HEK293 (cell line): Measurements from ENCODE around the gene MTOR.

Experiments used
- CTCF ChIA-PET: fragments of 350-600 bp; formaldehyde crosslinking; extraction: SDS; loops from one replicate; lab custom pipeline; 2021; ENCODE audit warnings: antibody characterized with exemption; lab: Yijun Ruan, JAX
- POLR2A ChIA-PET: fragments of 300-600 bp; formaldehyde crosslinking; extraction: SDS; loops from one replicate; lab custom pipeline; 2020; ENCODE audit warnings: antibody characterized with exemption, inconsistent platforms; lab: Yijun Ruan, JAX
- H3K27ac ChIP-seq: fragments of 200-500 bp; sonication (Bioruptor generic); 2 replicates; pipeline ENCODE4 v1.5.1; 2014; ENCODE audit warnings: low read depth, low read length, control low read depth, inconsistent platforms; ENCODE audit errors: extremely low read depth
- H3K36me3 ChIP-seq, 2 experiments: fragments of 200-500 bp in 1 of 2; sonication (Bioruptor generic) in 1 of 2; 1 replicate in 1 of 2; 2 replicates in 1 of 2; pipeline ENCODE4 v1.5.1; 2014 to 2017; ENCODE audit warnings: inconsistent platforms in 2 of 2, low read length in 2 of 2; ENCODE audit not compliant: control insufficient read depth in 2 of 2, insufficient read depth in 1 of 2
- H3K4me1 ChIP-seq: fragments of 200-500 bp; sonication (Bioruptor generic); 2 replicates; pipeline ENCODE4 v1.5.1; 2014; ENCODE audit warnings: mild to moderate bottlenecking, low read length, inconsistent platforms; ENCODE audit not compliant: control insufficient read depth, insufficient read depth
- H3K4me3 ChIP-seq: 2 replicates; pipeline ENCODE4 v1.5.1; 2011; ENCODE audit warnings: low read depth, mild to moderate bottlenecking, control low read depth, low read length, moderate library complexity
- H3K9me3 ChIP-seq: fragments of 200-500 bp; sonication (Bioruptor generic); 2 replicates; pipeline ENCODE4 v1.5.1; 2014; ENCODE audit warnings: low read depth, low read length, inconsistent platforms; ENCODE audit not compliant: control insufficient read depth, insufficient read depth
- PRDM2 ChIP-seq: fragments of 450-650 bp; formaldehyde crosslinking; IDR thresholded peaks from 2 replicates; pipeline ENCODE4 v1.5.1; 2016; ENCODE audit warnings: missing biosample characterization, missing genetic modification characterization, borderline replicate concordance
- REST ChIP-seq: fragments of 450-650 bp; formaldehyde crosslinking; IDR thresholded peaks from 2 replicates; pipeline ENCODE4 v1.5.1; 2016; ENCODE audit warnings: missing biosample characterization, missing genetic modification characterization
- SP3 ChIP-seq: fragments of 450-650 bp; formaldehyde crosslinking; IDR thresholded peaks from 2 replicates; pipeline ENCODE4 v1.5.1; 2016; ENCODE audit warnings: missing biosample characterization, missing genetic modification characterization
- WT1 ChIP-seq: fragments of 450-650 bp; formaldehyde crosslinking; IDR thresholded peaks from 2 replicates; pipeline ENCODE4 v1.5.1; 2016; ENCODE audit warnings: missing biosample characterization, missing genetic modification characterization
- ZBTB17 ChIP-seq: fragments of 450-650 bp; formaldehyde crosslinking; IDR thresholded peaks from 2 replicates; pipeline ENCODE4 v1.5.1; 2016; ENCODE audit warnings: missing biosample characterization, missing genetic modification characterization
- ZBTB48 ChIP-seq: fragments of 450-650 bp; formaldehyde crosslinking; IDR thresholded peaks from 2 replicates; pipeline ENCODE4 v1.5.1; 2016; ENCODE audit warnings: missing biosample characterization, missing genetic modification characterization
- ZNF175 ChIP-seq: fragments of 450-650 bp; formaldehyde crosslinking; IDR thresholded peaks from 2 replicates; pipeline ENCODE4 v1.5.1; 2016; ENCODE audit warnings: missing biosample characterization, missing genetic modification characterization
- ZNF404 ChIP-seq: fragments of 450-650 bp; formaldehyde crosslinking; IDR thresholded peaks from 2 replicates; pipeline ENCODE4 v1.5.1; 2017; ENCODE audit warnings: missing biosample characterization, missing genetic modification characterization
- ZNF544 ChIP-seq: fragments of 450-650 bp; formaldehyde crosslinking; IDR thresholded peaks from 2 replicates; pipeline ENCODE4 v1.5.0; 2017; ENCODE audit warnings: missing biosample characterization, missing genetic modification characterization
- ZNF629 ChIP-seq: fragments of 450-650 bp; formaldehyde crosslinking; IDR thresholded peaks from 2 replicates; pipeline ENCODE4 v1.5.1; 2017; ENCODE audit warnings: missing biosample characterization, missing genetic modification characterization
- ZNF654 ChIP-seq: fragments of 450-650 bp; formaldehyde crosslinking; IDR thresholded peaks from 2 replicates; pipeline ENCODE4 v1.5.1; 2016; ENCODE audit warnings: low read depth, missing biosample characterization, missing genetic modification characterization
- ZNF664 ChIP-seq: fragments of 450-650 bp; formaldehyde crosslinking; IDR thresholded peaks from 2 replicates; pipeline ENCODE4 v1.5.1; 2016; ENCODE audit warnings: missing biosample characterization, missing genetic modification characterization
- ZNF792 ChIP-seq: fragments of 450-650 bp; formaldehyde crosslinking; IDR thresholded peaks from 2 replicates; pipeline ENCODE4 v1.5.1; 2016; ENCODE audit warnings: missing biosample characterization, missing genetic modification characterization
- TF ChIP-seq, protein P1 (sequence below): fragments of 450-650 bp; formaldehyde crosslinking; IDR thresholded peaks from 2 replicates; pipeline ENCODE4 v1.5.1; 2017; ENCODE audit warnings: missing biosample characterization, missing genetic modification characterization
- TF ChIP-seq, protein P2 (sequence below): fragments of 450-650 bp; formaldehyde crosslinking; IDR thresholded peaks from 2 replicates; pipeline ENCODE4 v1.5.1; 2016; ENCODE audit warnings: missing biosample characterization, missing genetic modification characterization

Gene MTOR

GRCh38 chr1:11272832-11273594 is 10.7 kb upstream of the MTOR start, which contains the start of gene UBIAD1 (continued):
- TF ChIP-seq, protein P1, sequence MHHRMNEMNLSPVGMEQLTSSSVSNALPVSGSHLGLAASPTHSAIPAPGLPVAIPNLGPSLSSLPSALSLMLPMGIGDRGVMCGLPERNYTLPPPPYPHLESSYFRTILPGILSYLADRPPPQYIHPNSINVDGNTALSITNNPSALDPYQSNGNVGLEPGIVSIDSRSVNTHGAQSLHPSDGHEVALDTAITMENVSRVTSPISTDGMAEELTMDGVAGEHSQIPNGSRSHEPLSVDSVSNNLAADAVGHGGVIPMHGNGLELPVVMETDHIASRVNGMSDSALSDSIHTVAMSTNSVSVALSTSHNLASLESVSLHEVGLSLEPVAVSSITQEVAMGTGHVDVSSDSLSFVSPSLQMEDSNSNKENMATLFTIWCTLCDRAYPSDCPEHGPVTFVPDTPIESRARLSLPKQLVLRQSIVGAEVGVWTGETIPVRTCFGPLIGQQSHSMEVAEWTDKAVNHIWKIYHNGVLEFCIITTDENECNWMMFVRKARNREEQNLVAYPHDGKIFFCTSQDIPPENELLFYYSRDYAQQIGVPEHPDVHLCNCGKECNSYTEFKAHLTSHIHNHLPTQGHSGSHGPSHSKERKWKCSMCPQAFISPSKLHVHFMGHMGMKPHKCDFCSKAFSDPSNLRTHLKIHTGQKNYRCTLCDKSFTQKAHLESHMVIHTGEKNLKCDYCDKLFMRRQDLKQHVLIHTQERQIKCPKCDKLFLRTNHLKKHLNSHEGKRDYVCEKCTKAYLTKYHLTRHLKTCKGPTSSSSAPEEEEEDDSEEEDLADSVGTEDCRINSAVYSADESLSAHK (tag by site-specific recombination), result peak; percentile 56; the same call in 1 of the 2 replicates
- no peak for TF ChIP-seq ZNF404 (tag by site-specific recombination)
- peak; percentile 71 for TF ChIP-seq ZNF629
- peak; percentile 71; the same call in 1 of the 2 replicates for TF ChIP-seq ZNF792
- no peak for TF ChIP-seq PRDM2
- TF ChIP-seq ZNF175, result no peak
- no peak for TF ChIP-seq ZNF544 (tag by site-specific recombination)
- peak; percentile 65; the same call in 1 of the 2 replicates for TF ChIP-seq WT1 (tag by site-specific recombination)
- TF ChIP-seq REST (tag by site-specific recombination), result no peak
- peak; percentile 97 for TF ChIP-seq SP3 (tag by site-specific recombination)
- TF ChIP-seq ZBTB17 (tag by site-specific recombination), result no peak
- no peak for TF ChIP-seq ZNF654 (tag by site-specific recombination)

- no peaks in the 10 kb centered on the region for H3K9me3 ChIP-seq
- H3K36me3 ChIP-seq, result peaks cover 4 to 20% of the 10 kb centered on the region in 2 experiments; a peak in 2 of 3 replicates
- ChIA-PET POLR2A (interaction anchor here (0.5 to 6.0 kb wide), 7 partner anchors 10 to 372 kb away, joined by 3 to 49 read pairs (median 3); partner anchors contain the start of genes EXOSC10 and MTOR), CTCF (interaction anchor here (0.6 to 2.9 kb wide), 3 partner anchors 9 to 253 kb away, joined by 4 to 13 read pairs (median 4); no protein-coding TSS in a partner anchor)
- TF ChIP-seq, protein P2, sequence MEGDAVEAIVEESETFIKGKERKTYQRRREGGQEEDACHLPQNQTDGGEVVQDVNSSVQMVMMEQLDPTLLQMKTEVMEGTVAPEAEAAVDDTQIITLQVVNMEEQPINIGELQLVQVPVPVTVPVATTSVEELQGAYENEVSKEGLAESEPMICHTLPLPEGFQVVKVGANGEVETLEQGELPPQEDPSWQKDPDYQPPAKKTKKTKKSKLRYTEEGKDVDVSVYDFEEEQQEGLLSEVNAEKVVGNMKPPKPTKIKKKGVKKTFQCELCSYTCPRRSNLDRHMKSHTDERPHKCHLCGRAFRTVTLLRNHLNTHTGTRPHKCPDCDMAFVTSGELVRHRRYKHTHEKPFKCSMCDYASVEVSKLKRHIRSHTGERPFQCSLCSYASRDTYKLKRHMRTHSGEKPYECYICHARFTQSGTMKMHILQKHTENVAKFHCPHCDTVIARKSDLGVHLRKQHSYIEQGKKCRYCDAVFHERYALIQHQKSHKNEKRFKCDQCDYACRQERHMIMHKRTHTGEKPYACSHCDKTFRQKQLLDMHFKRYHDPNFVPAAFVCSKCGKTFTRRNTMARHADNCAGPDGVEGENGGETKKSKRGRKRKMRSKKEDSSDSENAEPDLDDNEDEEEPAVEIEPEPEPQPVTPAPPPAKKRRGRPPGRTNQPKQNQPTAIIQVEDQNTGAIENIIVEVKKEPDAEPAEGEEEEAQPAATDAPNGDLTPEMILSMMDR (tag by site-specific recombination), result peak; percentile 20; the same call in 1 of the 2 replicates
- TF ChIP-seq ZBTB48 (tag by site-specific recombination) (no peak), ZNF664 (tag by site-specific recombination) (0 out of 2 replicates have a peak, but pooled peaks have one; percentile 13), ZNF792 (peak; percentile 92)
- peaks cover 2% of the 10 kb centered on the region; the same call in 1 of the 2 replicates for H3K4me1 ChIP-seq
- no peak overlapping the region for H3K27ac ChIP-seq
- peak overlapping the region; percentile 17; the same call in 1 of the 2 replicates for H3K4me3 ChIP-seq
Observed at GRCh38 chr1:11272544-11272831, 10.1 kb upstream of the MTOR start.
